B cell (primary cell): ENCODE data around the gene APMAP.

Experiments used
- EZH2 ChIP-seq: IDR thresholded peaks from 2 replicates; pipeline ENCODE4 v1.6.1; 2012; ENCODE audit warnings: borderline replicate concordance, low read depth, mild to moderate bottlenecking, moderate library complexity, low read length; ENCODE audit not compliant: insufficient read depth, poor library complexity, severe bottlenecking
- TF ChIP-seq, protein P1 (sequence below): fragments of 200-600 bp; IDR thresholded peaks from one replicate; pipeline ENCODE4 v1.8.0; 2022; ENCODE audit warnings: antibody characterized with exemption, mild to moderate bottlenecking

DNA sequence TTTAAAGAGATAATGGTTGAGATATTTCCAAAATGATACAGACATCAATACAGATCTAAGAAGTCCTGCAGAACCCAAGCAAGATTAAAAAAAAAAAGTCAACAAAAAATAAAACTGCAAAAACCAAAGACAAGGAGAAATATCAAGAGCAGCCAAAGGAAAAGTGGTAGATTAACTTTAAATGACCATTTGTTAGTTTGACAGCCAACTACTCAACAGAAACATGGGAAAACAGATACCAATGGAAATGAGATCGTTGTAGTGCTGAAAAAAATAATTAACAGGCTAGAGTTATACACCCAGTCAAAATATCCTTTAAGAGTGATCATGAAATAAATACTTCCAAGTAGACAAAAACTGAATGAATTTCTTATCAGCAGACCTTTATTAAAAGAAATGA lies 10.5 kb upstream of the APMAP start:
- TF ChIP-seq EZH2, result no peak
- TF ChIP-seq, protein P1, sequence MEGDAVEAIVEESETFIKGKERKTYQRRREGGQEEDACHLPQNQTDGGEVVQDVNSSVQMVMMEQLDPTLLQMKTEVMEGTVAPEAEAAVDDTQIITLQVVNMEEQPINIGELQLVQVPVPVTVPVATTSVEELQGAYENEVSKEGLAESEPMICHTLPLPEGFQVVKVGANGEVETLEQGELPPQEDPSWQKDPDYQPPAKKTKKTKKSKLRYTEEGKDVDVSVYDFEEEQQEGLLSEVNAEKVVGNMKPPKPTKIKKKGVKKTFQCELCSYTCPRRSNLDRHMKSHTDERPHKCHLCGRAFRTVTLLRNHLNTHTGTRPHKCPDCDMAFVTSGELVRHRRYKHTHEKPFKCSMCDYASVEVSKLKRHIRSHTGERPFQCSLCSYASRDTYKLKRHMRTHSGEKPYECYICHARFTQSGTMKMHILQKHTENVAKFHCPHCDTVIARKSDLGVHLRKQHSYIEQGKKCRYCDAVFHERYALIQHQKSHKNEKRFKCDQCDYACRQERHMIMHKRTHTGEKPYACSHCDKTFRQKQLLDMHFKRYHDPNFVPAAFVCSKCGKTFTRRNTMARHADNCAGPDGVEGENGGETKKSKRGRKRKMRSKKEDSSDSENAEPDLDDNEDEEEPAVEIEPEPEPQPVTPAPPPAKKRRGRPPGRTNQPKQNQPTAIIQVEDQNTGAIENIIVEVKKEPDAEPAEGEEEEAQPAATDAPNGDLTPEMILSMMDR, result no peak
